Measurements from ENCODE around the gene MEGF11.

Gene MEGF11

GRCh38 chr15:66132251-66132816, 121.2 kb downstream of the MEGF11 start:
- peaks cover 45% of the 10 kb centered on the region for H3K27me3 ChIP-seq (ENCODE audit: control insufficient read depth, insufficient read depth, low read length)
- no peak overlapping the region for H3K9ac ChIP-seq (ENCODE audit: low read depth, low read length)
- H3K4me1 ChIP-seq (ENCODE audit: control insufficient read depth, insufficient read depth, low read length): no peaks in the 10 kb centered on the region
- H3K4me3 ChIP-seq (ENCODE audit: low read length): no peak overlapping the region
- H3K4me2 ChIP-seq (ENCODE audit: low read length): no peak overlapping the region
- no peaks in the 10 kb centered on the region for H3K36me3 ChIP-seq (ENCODE audit: insufficient read depth, low read length)
- no peaks in the 10 kb centered on the region for H3K9me3 ChIP-seq (replicated peaks; ENCODE audit: low read length)

GRCh38 chr15:66131831-66132230, 121.7 kb downstream of the MEGF11 start:
- Histone ChIP-seq H3K36me3 (ENCODE audit: insufficient read depth, low read length) (no peaks in the 10 kb centered on the region), H3K4me2 (ENCODE audit: low read length) (no peak overlapping the region), H3K9ac (ENCODE audit: low read depth, low read length) (no peak overlapping the region), H3K9me3 (replicated peaks; ENCODE audit: low read length) (no peaks in the 10 kb centered on the region), H3K4me1 (ENCODE audit: control insufficient read depth, insufficient read depth, low read length) (no peaks in the 10 kb centered on the region), H3K27me3 (ENCODE audit: control insufficient read depth, insufficient read depth, low read length) (peaks cover 45% of the 10 kb centered on the region), H3K4me3 (ENCODE audit: low read length) (no peak overlapping the region)

GRCh38 chr15:66131200-66131599, 122.3 kb downstream of the MEGF11 start:
- Histone ChIP-seq H3K4me2 (ENCODE audit: low read length) (no peak overlapping the region), H3K9me3 (replicated peaks; ENCODE audit: low read length) (no peaks in the 10 kb centered on the region), H3K36me3 (ENCODE audit: insufficient read depth, low read length) (no peaks in the 10 kb centered on the region), H3K27me3 (ENCODE audit: control insufficient read depth, insufficient read depth, low read length) (peaks cover 50% of the 10 kb centered on the region), H3K9ac (ENCODE audit: low read depth, low read length) (no peak overlapping the region), H3K4me3 (ENCODE audit: low read length) (no peak overlapping the region), H3K4me1 (ENCODE audit: control insufficient read depth, insufficient read depth, low read length) (no peaks in the 10 kb centered on the region)

GRCh38 chr15:66130496-66131034, 123.0 kb downstream of the MEGF11 start:
- H3K4me3 ChIP-seq (ENCODE audit: low read length): no peak overlapping the region
- no peaks in the 10 kb centered on the region for H3K36me3 ChIP-seq (ENCODE audit: insufficient read depth, low read length)
- H3K27me3 ChIP-seq (ENCODE audit: control insufficient read depth, insufficient read depth, low read length): peaks cover 50% of the 10 kb centered on the region
- H3K4me1 ChIP-seq (ENCODE audit: control insufficient read depth, insufficient read depth, low read length): no peaks in the 10 kb centered on the region
- H3K9me3 ChIP-seq (replicated peaks; ENCODE audit: low read length): no peaks in the 10 kb centered on the region
- H3K4me2 ChIP-seq (ENCODE audit: low read length): no peak overlapping the region
- no peak overlapping the region for H3K9ac ChIP-seq (ENCODE audit: low read depth, low read length)

GRCh38 chr15:66129586-66129985, 124.0 kb downstream of the MEGF11 start:
- peaks cover 47% of the 10 kb centered on the region for H3K27me3 ChIP-seq (ENCODE audit: control insufficient read depth, insufficient read depth, low read length)
- no peak overlapping the region for H3K9ac ChIP-seq (ENCODE audit: low read depth, low read length)
- H3K9me3 ChIP-seq (replicated peaks; ENCODE audit: low read length): no peaks in the 10 kb centered on the region
- H3K36me3 ChIP-seq (ENCODE audit: insufficient read depth, low read length): no peaks in the 10 kb centered on the region
- no peak overlapping the region for H3K4me2 ChIP-seq (ENCODE audit: low read length)
- no peak overlapping the region for H3K4me3 ChIP-seq (ENCODE audit: low read length)
- H3K4me1 ChIP-seq (ENCODE audit: control insufficient read depth, insufficient read depth, low read length): no peaks in the 10 kb centered on the region

- Histone ChIP-seq H3K4me1 (ENCODE audit: control insufficient read depth, insufficient read depth, low read length) (no peaks in the 10 kb centered on the region), H3K9me3 (replicated peaks; ENCODE audit: low read length) (no peaks in the 10 kb centered on the region), H3K36me3 (ENCODE audit: insufficient read depth, low read length) (no peaks in the 10 kb centered on the region), H3K9ac (ENCODE audit: low read depth, low read length) (no peak overlapping the region), H3K4me2 (ENCODE audit: low read length) (no peak overlapping the region), H3K4me3 (ENCODE audit: low read length) (no peak overlapping the region), H3K27me3 (ENCODE audit: control insufficient read depth, insufficient read depth, low read length) (peaks cover 55% of the 10 kb centered on the region)
Observed at GRCh38 chr15:66128116-66128680, 125.4 kb downstream of the MEGF11 start.

GRCh38 chr15:66126456-66126855, 127.1 kb downstream of the MEGF11 start:
- Histone ChIP-seq H3K27me3 (ENCODE audit: control insufficient read depth, insufficient read depth, low read length) (peaks cover 60% of the 10 kb centered on the region), H3K4me2 (ENCODE audit: low read length) (no peak overlapping the region), H3K4me3 (ENCODE audit: low read length) (no peak overlapping the region), H3K4me1 (ENCODE audit: control insufficient read depth, insufficient read depth, low read length) (no peaks in the 10 kb centered on the region), H3K9me3 (replicated peaks; ENCODE audit: low read length) (no peaks in the 10 kb centered on the region), H3K36me3 (ENCODE audit: insufficient read depth, low read length) (no peaks in the 10 kb centered on the region), H3K9ac (ENCODE audit: low read depth, low read length) (no peak overlapping the region)

GRCh38 chr15:66126031-66126441, 127.5 kb downstream of the MEGF11 start:
- Histone ChIP-seq H3K4me2 (ENCODE audit: low read length) (no peak overlapping the region), H3K36me3 (ENCODE audit: insufficient read depth, low read length) (no peaks in the 10 kb centered on the region), H3K27me3 (ENCODE audit: control insufficient read depth, insufficient read depth, low read length) (peaks cover 58% of the 10 kb centered on the region), H3K4me3 (ENCODE audit: low read length) (no peak overlapping the region), H3K4me1 (ENCODE audit: control insufficient read depth, insufficient read depth, low read length) (no peaks in the 10 kb centered on the region), H3K9me3 (replicated peaks; ENCODE audit: low read length) (no peaks in the 10 kb centered on the region), H3K9ac (ENCODE audit: low read depth, low read length) (no peak overlapping the region)

- H3K4me2 ChIP-seq (ENCODE audit: low read length): no peak overlapping the region
- H3K4me3 ChIP-seq (ENCODE audit: low read length): no peak overlapping the region
- no peaks in the 10 kb centered on the region for H3K9me3 ChIP-seq (replicated peaks; ENCODE audit: low read length)
- H3K27me3 ChIP-seq (ENCODE audit: control insufficient read depth, insufficient read depth, low read length): peaks cover 64% of the 10 kb centered on the region
- no peaks in the 10 kb centered on the region for H3K4me1 ChIP-seq (ENCODE audit: control insufficient read depth, insufficient read depth, low read length)
- no peaks in the 10 kb centered on the region for H3K36me3 ChIP-seq (ENCODE audit: insufficient read depth, low read length)
- no peak overlapping the region for H3K9ac ChIP-seq (ENCODE audit: low read depth, low read length)
Observed at GRCh38 chr15:66124651-66125050, 128.9 kb downstream of the MEGF11 start.

GRCh38 chr15:66123799-66124198, 129.8 kb downstream of the MEGF11 start:
- Histone ChIP-seq H3K9ac (ENCODE audit: low read depth, low read length) (no peak overlapping the region), H3K4me2 (ENCODE audit: low read length) (no peak overlapping the region), H3K9me3 (replicated peaks; ENCODE audit: low read length) (no peaks in the 10 kb centered on the region), H3K4me1 (ENCODE audit: control insufficient read depth, insufficient read depth, low read length) (no peaks in the 10 kb centered on the region), H3K27me3 (ENCODE audit: control insufficient read depth, insufficient read depth, low read length) (peaks cover 61% of the 10 kb centered on the region), H3K4me3 (ENCODE audit: low read length) (no peak overlapping the region), H3K36me3 (ENCODE audit: insufficient read depth, low read length) (no peaks in the 10 kb centered on the region)

GRCh38 chr15:66120422-66120821, 133.1 kb downstream of the MEGF11 start:
- no peak overlapping the region for H3K4me2 ChIP-seq (ENCODE audit: low read length)
- no peak overlapping the region for H3K4me3 ChIP-seq (ENCODE audit: low read length)
- H3K4me1 ChIP-seq (ENCODE audit: control insufficient read depth, insufficient read depth, low read length): no peaks in the 10 kb centered on the region
- no peaks in the 10 kb centered on the region for H3K9me3 ChIP-seq (replicated peaks; ENCODE audit: low read length)
- H3K9ac ChIP-seq (ENCODE audit: low read depth, low read length): no peak overlapping the region
- peaks cover 56% of the 10 kb centered on the region for H3K27me3 ChIP-seq (ENCODE audit: control insufficient read depth, insufficient read depth, low read length)
- H3K36me3 ChIP-seq (ENCODE audit: insufficient read depth, low read length): no peaks in the 10 kb centered on the region

GRCh38 chr15:66117841-66118240, 135.7 kb downstream of the MEGF11 start:
- Histone ChIP-seq H3K27me3 (ENCODE audit: control insufficient read depth, insufficient read depth, low read length) (peaks cover 45% of the 10 kb centered on the region), H3K4me2 (ENCODE audit: low read length) (no peak overlapping the region), H3K4me1 (ENCODE audit: control insufficient read depth, insufficient read depth, low read length) (no peaks in the 10 kb centered on the region), H3K9me3 (replicated peaks; ENCODE audit: low read length) (no peaks in the 10 kb centered on the region), H3K36me3 (ENCODE audit: insufficient read depth, low read length) (no peaks in the 10 kb centered on the region), H3K9ac (ENCODE audit: low read depth, low read length) (no peak overlapping the region), H3K4me3 (ENCODE audit: low read length) (no peak overlapping the region)
